Stomach smooth muscle (tissue), 2 donors: Measurements from ENCODE around the gene FUBP3.
"Not testable (repeated sequence)": the region's sequence is repeated elsewhere in the genome, so short reads cannot be mapped to it uniquely, and the experiment has no call there.

Experiments
- H3K27ac ChIP-seq: one replicate; pipeline ENCODE4 v1.7.0; 2013; ENCODE audit warnings: mild to moderate bottlenecking, low read length, inconsistent platforms
- H3K27me3 ChIP-seq, 2 donors: one replicate each; pipeline ENCODE4 v1.7.0; 2013; ENCODE audit warnings: low read length in 2 of 2; ENCODE audit not compliant: insufficient read depth in 2 of 2, control insufficient read depth in 1 of 2
- H3K36me3 ChIP-seq, 2 donors: one replicate each; pipeline ENCODE4 v1.7.0; 2013; ENCODE audit warnings: low read length in 2 of 2; ENCODE audit not compliant: control insufficient read depth in 2 of 2, insufficient read depth in 2 of 2
- H3K4me1 ChIP-seq: one replicate; pipeline ENCODE4 v1.7.0; 2013; ENCODE audit warnings: low read length; ENCODE audit not compliant: control insufficient read depth, insufficient read depth
- H3K4me3 ChIP-seq, 2 donors: one replicate each; pipeline ENCODE4 v1.7.0; 2013; ENCODE audit warnings: low read length in 2 of 2
- H3K9ac ChIP-seq, 2 donors: one replicate each; pipeline ENCODE4 v1.7.0; 2013; ENCODE audit warnings: low read length in 2 of 2, mild to moderate bottlenecking in 1 of 2
- H3K9me3 ChIP-seq, 2 donors: one replicate each; pipeline ENCODE4 v1.7.0; 2013; ENCODE audit warnings: low read length in 2 of 2; ENCODE audit not compliant: control insufficient read depth in 2 of 2
- donor health status: healthy.
- donor health status: Pancreatic carcinoma.

Gene FUBP3

DNA sequence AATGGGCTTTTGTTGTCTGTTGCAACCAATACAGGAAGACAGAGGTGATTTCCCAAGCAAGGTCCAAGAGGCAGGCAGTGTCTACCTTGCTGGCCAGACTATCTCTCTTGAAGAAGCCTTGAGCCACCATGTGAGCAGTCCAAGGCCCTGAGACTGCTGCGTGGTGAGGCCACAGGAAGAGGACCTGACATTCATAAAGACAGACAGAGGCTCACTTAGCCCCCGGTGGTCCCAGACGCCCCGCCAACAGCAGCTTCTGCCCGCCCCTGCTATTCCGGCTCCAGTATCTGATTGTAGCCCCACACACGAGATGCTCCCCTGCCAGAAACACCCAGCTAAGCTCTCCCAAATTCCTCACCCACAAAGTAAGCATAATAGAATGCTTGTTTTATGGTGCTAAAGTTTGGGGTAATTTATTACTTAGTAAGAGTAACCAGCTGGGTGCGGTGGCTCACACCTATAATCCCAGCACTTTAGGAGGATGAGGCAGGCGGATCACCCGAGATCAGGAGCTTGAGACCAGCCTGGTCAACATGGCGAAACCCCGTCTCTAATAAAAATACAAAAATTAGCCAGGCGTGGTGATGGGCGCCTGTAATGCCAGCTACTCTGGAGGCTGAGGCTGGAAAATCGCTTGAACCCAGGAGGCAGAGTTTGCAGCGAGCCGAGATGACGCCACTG is 22.8 kb upstream of the FUBP3 start:
- Histone ChIP-seq H3K4me3 (no peak overlapping the region), H3K27me3 (peaks cover 0 to 8% of the 10 kb centered on the region in 2 donors), H3K4me1 (no peaks in the 10 kb centered on the region), H3K36me3 (no peaks in the 10 kb centered on the region), H3K27ac (no peak overlapping the region), H3K9ac (no peak overlapping the region), H3K9me3 (no peaks in the 10 kb centered on the region)

DNA sequence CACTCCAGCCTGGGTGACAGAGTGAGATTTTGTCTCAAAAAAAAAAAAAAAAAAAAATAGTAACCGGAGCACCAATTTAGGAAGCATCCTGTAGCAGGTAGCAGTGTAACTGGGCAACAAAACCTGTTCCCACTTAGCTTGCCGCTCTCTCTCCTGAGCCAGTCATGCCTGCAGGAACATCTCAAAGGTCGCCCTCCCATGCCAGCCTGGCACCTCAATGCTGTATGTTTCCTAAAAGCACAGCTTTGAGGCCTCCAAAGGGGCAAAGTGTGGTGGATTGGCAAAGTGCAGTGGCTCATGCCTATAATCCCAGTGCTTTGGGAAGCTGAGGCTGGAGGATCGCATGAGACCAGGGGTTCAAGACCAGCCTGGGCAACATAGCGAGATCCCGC is 22.3 kb upstream of the FUBP3 start:
- H3K36me3 ChIP-seq, result no peaks in the 10 kb centered on the region
- no peak overlapping the region for H3K27ac ChIP-seq
- H3K9ac ChIP-seq, result no peak overlapping the region
- H3K4me1 ChIP-seq, result no peaks in the 10 kb centered on the region
- no peaks in the 10 kb centered on the region for H3K9me3 ChIP-seq
- no peak overlapping the region for H3K4me3 ChIP-seq
- peaks cover 0 to 8% of the 10 kb centered on the region in 2 donors for H3K27me3 ChIP-seq

DNA sequence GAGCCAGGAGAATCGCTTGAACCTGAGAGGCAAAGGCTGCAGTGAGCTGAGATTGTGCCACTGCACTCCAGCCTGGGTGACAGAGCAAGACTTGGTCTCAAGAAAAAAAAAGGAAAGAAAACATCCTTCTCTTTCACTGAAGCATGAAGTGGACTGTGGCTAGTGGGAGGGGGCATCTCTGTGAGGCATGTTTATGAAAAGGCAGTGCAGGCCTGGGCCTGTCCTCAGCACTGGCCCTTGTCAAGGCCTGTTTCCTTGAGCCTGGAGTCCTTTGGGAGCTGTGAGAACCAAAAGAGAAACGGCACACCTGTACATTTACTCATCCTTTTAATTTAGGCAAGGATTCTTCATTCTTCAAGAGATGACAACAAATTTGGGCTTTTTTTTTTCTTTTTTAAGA is 18.3 kb upstream of the FUBP3 start:
- no peaks in the 10 kb centered on the region for H3K4me1 ChIP-seq
- no peak overlapping the region for H3K9ac ChIP-seq
- no peaks in the 10 kb centered on the region for H3K36me3 ChIP-seq
- H3K27ac ChIP-seq, result no peak overlapping the region
- peaks cover 0 to 2% of the 10 kb centered on the region in 2 donors for H3K27me3 ChIP-seq
- H3K9me3 ChIP-seq, result no peaks in the 10 kb centered on the region
- H3K4me3 ChIP-seq, result no peak overlapping the region

DNA sequence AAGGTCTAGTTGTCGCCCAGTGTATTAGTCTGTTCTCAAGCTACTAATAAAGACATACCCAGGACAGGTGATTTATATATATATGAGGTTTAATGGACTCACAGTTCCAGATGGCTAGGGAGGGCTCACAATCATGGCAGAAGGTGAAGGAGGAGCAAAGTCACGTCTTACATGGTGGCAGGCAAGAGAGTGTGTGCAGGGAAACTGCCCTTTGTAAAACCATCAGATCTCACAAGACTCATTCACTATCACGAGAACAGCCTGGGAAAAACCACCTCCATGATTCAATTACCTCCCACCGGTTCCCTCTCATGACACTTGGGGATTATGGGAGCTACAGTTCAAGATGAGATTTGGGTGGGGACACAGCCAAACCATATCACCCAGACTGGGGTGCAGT is 16.9 kb upstream of the FUBP3 start:
- H3K4me1 ChIP-seq, H3K27me3 ChIP-seq, H3K9me3 ChIP-seq, H3K36me3 ChIP-seq, H3K27ac ChIP-seq, H3K9ac ChIP-seq, H3K4me3 ChIP-seq: not testable (repeated sequence)

DNA sequence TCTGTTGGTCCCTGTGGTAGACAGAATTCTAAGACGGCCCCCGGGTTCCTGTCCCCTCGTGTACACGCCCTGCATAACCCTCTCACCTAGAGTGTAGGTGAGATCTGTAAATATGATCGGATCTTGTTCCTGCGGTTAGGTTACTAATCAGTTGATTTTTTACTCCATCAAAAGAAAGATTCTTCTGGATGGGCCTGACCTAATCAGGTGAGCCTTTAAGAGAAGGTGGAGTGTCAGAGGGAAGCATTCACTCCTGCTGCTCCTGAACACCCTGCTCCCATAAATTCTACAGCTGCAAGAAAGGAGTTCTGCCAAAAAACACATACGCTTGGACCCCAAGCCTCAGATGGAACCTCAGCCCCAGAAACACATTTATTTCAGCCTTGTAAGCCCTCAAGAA is 15.6 kb upstream of the FUBP3 start:
- peaks cover 0 to 4% of the 10 kb centered on the region in 2 donors for H3K27me3 ChIP-seq
- no peak overlapping the region for H3K9ac ChIP-seq
- no peaks in the 10 kb centered on the region for H3K36me3 ChIP-seq
- H3K4me3 ChIP-seq, result no peak overlapping the region
- H3K9me3 ChIP-seq, result no peaks in the 10 kb centered on the region
- no peaks in the 10 kb centered on the region for H3K4me1 ChIP-seq
- no peak overlapping the region for H3K27ac ChIP-seq

DNA sequence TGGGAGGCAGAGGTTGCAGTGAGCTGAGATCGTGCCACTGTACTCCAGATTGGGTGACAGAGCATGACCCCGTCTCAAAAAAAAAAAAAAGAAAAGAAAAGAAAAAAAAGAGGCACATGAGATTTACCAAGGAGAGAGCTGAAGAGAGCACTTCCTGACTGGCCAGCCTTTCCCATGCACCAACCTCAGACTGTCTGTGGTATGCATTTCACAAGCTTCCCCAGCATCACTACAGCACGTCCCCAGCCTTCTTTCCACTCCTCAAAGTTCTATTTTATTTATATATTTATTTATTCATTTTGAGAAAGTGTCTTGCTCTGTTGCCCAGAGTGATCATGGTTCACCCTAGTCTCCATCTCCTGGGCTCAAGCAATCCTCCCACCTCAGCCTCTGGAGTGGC is 13.6 kb upstream of the FUBP3 start:
- Histone ChIP-seq H3K9ac (no peak overlapping the region), H3K9me3 (no peaks in the 10 kb centered on the region), H3K36me3 (no peaks in the 10 kb centered on the region), H3K4me1 (no peaks in the 10 kb centered on the region), H3K27ac (no peak overlapping the region), H3K4me3 (no peak overlapping the region), H3K27me3 (peaks cover 0 to 4% of the 10 kb centered on the region in 2 donors)

DNA sequence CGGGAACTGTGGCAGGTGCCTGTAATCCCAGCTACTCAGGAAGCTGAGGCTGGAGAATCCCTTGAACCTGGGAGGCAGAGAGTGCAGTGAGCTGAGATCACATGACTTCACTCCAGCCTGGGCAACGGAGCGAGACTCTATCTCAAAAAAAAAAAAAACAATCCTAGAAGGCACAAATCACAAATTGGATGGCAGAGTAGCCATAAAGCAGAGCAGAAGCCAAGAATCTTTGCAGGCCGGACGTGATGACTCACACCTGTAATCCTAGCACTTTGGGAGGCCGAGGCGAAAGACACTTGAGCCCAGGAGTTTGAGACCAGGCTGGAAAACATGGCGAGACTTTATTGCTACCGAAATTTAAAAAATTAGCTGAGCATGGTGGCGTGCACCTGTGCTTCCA is 9.2 kb upstream of the FUBP3 start:
- no peak overlapping the region for H3K4me3 ChIP-seq
- H3K4me1 ChIP-seq, result no peaks in the 10 kb centered on the region
- peaks cover 0 to 4% of the 10 kb centered on the region in 2 donors for H3K27me3 ChIP-seq
- H3K9me3 ChIP-seq, result no peaks in the 10 kb centered on the region
- no peak overlapping the region for H3K27ac ChIP-seq
- H3K9ac ChIP-seq, result no peak overlapping the region
- no peaks in the 10 kb centered on the region for H3K36me3 ChIP-seq

DNA sequence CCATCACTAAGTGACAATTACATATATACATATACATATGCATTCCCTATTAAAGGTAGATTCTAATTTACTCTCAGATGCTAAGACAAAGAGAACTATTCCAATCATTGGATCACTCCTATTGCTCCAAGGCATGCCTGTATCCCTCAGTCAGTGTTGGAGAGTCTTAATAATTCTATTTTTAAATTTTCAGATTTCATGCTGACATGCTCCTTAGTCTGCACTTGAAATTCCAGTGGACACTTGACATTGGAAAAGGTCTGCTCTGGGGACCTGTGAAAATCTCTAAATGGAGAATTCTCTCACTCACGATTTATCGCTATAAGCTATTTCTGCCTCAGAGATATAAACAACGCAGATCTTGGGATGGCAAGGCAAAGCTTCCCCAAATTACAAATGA is 3.9 kb upstream of the FUBP3 start:
- no peak overlapping the region for H3K27ac ChIP-seq
- H3K9me3 ChIP-seq, result no peaks in the 10 kb centered on the region
- no peak overlapping the region for H3K4me3 ChIP-seq
- no peaks in the 10 kb centered on the region for H3K36me3 ChIP-seq
- H3K27me3 ChIP-seq, result no peaks in the 10 kb centered on the region
- H3K4me1 ChIP-seq, result peaks cover 15% of the 10 kb centered on the region
- no peak overlapping the region for H3K9ac ChIP-seq

DNA sequence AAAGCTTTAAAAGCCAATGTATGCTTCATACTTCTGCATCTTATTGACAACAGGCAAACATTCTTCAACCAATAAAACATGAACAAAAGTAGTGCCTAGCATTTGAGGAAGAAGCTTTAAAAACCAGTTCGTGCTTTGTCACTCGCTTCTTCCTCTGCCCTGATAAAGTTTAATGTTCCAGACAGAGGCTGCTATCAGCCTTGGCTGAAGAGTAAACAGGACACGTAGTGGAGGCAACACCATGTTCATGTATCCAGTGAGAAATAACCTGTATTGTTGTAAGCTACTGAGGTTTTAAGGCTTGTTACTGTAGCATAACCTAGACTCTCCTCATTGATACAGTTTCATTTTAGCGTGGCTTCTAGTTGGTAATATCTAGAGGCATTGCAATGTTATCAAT is 3.2 kb upstream of the FUBP3 start:
- peaks cover 19% of the 10 kb centered on the region for H3K4me1 ChIP-seq
- no peak overlapping the region for H3K4me3 ChIP-seq
- H3K9me3 ChIP-seq, result no peaks in the 10 kb centered on the region
- H3K27ac ChIP-seq, result no peak overlapping the region
- H3K27me3 ChIP-seq, result no peaks in the 10 kb centered on the region
- H3K36me3 ChIP-seq, result no peaks in the 10 kb centered on the region
- H3K9ac ChIP-seq, result no peak overlapping the region

DNA sequence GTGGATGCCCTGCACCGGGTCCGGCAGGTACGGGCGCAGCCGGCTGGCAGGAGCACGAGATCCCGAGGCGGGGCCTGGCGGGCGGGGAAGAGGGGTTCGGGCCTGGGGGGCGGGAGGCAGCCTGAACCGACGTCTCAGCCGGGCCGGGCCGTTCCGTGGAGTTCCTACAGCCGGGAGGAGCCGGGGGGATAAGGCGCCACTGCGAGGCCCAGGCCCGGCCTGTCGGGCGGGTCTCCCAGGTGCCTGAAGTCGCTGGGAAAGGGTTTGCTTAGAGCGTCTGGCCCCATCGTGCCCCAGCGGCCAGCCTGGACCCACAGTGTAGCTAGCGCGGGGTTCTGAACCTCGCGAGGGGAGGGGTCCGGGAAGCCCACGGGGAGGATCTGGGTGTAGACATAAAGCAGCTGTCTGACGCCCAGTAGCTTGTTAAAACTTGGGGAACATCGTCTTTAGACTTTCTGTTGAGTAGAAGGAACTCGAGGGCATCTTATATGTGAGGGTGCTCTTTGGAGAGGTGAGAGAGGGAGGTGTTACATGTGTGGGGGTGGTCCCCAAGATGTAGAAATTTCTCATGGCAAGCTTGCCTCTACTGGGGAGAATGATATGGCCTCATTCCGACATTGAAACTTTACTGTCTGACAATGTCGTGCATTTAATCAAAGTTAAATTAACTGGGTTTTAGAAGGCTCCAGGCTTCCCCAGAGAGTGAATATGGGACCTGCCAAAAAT is 524 bp downstream of the FUBP3 start:
- H3K9me3 ChIP-seq, result no peaks in the 10 kb centered on the region
- peak overlapping the region; percentile 92 to 94 for H3K9ac ChIP-seq
- peaks cover 19% of the 10 kb centered on the region for H3K4me1 ChIP-seq

DNA sequence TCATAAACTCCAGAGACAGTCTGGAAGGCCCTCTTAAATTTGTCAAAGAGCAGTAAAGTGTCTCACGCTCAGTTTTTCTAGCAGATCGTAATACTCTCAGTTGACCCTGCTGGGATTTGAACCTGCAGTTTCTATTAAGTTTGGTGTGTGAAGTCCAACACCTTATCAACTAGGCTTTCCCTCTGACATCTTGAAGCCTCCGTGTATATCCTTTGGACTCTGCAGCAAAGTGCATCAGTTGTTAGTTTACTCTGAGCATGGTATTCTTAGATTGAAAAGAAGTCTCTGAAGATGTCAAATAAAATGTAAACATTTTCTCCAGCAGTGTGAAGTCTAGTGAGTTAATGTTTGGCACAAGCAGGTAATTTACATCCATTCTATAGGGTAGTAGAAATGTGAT is 2.4 kb downstream of the FUBP3 start:
- Histone ChIP-seq H3K9ac (no peak overlapping the region), H3K9me3 (no peaks in the 10 kb centered on the region), H3K4me1 (peaks cover 23% of the 10 kb centered on the region), H3K4me3 (no peak overlapping the region), H3K27ac (no peak overlapping the region), H3K27me3 (no peaks in the 10 kb centered on the region), H3K36me3 (no peaks in the 10 kb centered on the region)

More for the DNA sequence above, 524 bp downstream of the FUBP3 start:
- H3K27ac ChIP-seq, result peak overlapping the region; percentile 84
- H3K27me3 ChIP-seq, result no peaks in the 10 kb centered on the region
- no peaks in the 10 kb centered on the region for H3K36me3 ChIP-seq
- peak overlapping the region; percentile 94 to 97 for H3K4me3 ChIP-seq
